ENCODE measurements around the gene GHRH.

Gene GHRH

DNA sequence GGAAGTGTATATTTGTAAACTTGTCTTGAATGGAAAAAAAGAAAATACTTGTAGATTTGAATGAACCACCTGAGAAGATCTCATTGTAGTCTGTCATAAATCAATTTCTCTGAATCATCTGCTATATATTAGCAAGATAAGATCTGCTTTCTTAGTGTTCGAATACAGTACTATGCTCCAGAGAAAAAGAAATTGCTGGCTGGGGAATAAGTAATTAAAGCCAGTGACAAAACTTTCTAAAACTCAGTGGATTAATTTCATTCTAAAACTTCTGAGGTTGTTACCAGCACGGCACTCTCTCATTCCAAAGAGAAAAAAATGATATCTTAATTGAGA is 59.8 kb downstream of the GHRH start:
- DNase-seq, result no peak

Data from SW 1271 (cell line).